Measurements from ENCODE around the gene NRN1L.

NRN1L gene

DNA sequence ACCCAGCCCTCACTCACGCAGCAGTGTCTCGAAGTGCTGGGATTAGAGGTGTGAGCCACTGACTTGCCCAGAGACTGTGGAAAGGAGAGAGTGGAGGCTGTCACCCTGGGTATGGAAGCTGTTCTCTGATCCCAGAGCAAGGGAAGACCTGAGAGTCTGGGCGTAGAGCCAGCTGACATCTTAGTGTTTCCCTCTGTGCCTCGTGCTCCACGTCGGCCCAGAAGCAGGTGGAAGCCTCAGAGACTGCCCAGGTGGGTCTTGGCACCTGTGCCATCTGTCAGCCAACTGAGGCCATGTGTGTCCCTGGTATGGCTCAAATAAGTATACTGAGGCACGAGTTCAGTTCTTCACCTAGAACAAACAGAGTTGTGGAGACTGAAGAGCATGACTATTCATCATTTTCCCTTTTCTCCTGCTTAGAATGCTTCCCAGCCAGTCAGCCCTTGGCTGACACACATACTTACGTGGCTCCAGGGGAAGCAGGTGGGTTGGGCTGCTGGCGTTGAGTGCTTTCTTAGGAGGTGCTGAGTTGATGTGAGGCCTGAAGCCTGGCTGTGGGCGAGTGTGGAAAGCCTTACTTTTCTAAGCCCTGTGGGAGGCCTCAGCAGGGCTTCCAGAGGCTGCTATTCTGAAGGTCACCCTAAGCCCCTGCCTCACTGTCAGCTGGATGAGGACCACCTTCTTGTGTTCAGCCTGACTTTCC, 38.9 kb downstream of the NRN1L start:
- Histone ChIP-seq H3K27ac (no peak overlapping the region), H3K4me1 (peaks cover 0 to 57% (median 24%) of the 10 kb centered on the region in 4 donors), H3K4me3 (no peak overlapping the region), H3K36me3 (peaks cover 6 to 32% (median 12%) of the 10 kb centered on the region in 3 donors), H3K27me3 (no peaks in the 10 kb centered on the region), H3K9me3 (no peaks in the 10 kb centered on the region)
- intact Hi-C loops (cut with DNase I; ENCODE audit: low total_unique reads) = loop anchor here (10.0 kb wide), 1 partner anchor 249 kb away; no protein-coding TSS in a partner anchor
- TF ChIP-seq, protein P1, sequence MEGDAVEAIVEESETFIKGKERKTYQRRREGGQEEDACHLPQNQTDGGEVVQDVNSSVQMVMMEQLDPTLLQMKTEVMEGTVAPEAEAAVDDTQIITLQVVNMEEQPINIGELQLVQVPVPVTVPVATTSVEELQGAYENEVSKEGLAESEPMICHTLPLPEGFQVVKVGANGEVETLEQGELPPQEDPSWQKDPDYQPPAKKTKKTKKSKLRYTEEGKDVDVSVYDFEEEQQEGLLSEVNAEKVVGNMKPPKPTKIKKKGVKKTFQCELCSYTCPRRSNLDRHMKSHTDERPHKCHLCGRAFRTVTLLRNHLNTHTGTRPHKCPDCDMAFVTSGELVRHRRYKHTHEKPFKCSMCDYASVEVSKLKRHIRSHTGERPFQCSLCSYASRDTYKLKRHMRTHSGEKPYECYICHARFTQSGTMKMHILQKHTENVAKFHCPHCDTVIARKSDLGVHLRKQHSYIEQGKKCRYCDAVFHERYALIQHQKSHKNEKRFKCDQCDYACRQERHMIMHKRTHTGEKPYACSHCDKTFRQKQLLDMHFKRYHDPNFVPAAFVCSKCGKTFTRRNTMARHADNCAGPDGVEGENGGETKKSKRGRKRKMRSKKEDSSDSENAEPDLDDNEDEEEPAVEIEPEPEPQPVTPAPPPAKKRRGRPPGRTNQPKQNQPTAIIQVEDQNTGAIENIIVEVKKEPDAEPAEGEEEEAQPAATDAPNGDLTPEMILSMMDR (IDR thresholded peaks at IDR 0.05) = no peak
- no peak for DNase-seq

DNA sequence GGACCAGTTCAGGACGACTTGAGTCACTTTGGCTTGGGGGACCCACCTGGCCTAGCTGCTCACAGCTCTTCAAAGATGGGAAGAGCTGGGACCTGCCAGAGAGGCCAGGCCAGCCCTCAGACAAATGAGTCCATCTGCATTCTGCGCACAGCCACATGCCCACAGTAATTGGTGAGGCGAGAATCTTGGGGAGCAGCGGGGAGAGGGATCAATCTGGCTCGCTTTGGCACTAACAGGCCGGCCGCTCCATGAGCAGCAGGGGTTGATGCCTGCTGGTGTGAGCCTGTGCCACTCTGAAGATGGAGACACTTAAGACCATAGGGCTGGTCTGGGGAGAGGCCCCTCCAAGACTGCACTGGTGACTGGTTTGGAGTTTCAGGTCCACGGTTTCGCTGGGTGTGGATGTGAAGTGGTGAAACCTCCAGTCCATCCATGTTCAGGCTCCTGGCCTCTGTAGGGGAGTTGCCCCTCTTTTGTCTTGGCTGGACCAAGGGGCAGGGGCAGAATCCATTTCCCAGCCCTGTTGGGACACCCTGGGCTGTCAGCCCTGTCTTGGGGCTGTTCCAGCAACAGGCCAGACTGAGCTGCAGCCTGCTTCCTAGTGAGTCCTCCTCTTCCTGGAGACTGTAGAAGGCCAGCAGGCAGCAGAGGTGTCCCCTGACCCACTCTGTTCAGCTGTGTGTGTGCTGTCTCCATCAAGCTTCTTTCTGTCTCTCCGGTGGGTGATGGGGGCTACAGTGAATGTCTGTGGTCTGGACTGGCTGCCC, 39.6 kb downstream of the NRN1L start:
- intact Hi-C loops (cut with DNase I; ENCODE audit: low total_unique reads) = loop anchor here (10.0 kb wide), 1 partner anchor 250 kb away; no protein-coding TSS in a partner anchor
- no peak overlapping the region for H3K27ac ChIP-seq
- H3K36me3 ChIP-seq = peaks cover 6 to 29% (median 19%) of the 10 kb centered on the region in 3 donors
- H3K27me3 ChIP-seq = no peaks in the 10 kb centered on the region
- no peak overlapping the region for H3K4me3 ChIP-seq
- DNase-seq = no peak
- TF ChIP-seq, protein P1 (IDR thresholded peaks at IDR 0.05) = no peak
- no peaks in the 10 kb centered on the region for H3K9me3 ChIP-seq
- peaks cover 0 to 51% (median 24%) of the 10 kb centered on the region in 4 donors for H3K4me1 ChIP-seq

DNA sequence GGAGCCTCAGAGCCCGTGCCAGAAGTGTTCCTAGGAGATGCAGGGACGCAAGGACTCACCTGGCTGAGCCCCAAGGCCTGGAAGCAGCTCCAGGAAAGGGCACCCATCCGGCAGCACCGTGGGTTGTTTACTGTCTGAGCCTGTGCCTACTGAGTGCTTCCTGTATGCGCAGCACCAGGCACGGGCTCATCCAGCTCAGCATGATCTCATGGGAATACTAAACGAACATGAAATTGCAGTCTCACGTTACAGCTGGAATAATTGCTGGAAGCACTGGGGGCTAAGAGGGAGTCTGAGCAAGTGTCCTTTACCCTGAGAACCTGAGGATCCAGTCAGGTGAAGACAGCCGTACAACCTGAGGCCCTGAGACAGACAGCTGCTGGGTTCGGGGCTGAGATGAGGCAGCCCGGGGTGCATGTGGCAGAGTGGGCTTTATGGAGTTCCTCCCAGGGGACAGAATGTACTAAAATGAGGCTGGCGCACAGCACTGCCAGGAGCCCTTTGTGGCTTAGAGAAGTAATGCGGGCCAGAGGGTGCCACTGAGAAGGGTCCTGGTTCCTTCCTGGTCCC, 41.6 kb downstream of the NRN1L start:
- peak; percentile 69 to 86 for DNase-seq
- Histone ChIP-seq H3K4me1 (peaks cover 0 to 44% (median 24%) of the 10 kb centered on the region in 4 donors), H3K27me3 (no peaks in the 10 kb centered on the region), H3K36me3 (peaks cover 6 to 48% (median 29%) of the 10 kb centered on the region in 3 donors), H3K4me3 (peak overlapping the region; percentile 0 to 30), H3K9me3 (no peaks in the 10 kb centered on the region), H3K27ac (peak overlapping the region; percentile 70 to 80)
- intact Hi-C loops (cut with DNase I; ENCODE audit: low total_unique reads) = loop anchor here (5.0 to 10.0 kb wide), 3 partner anchors 94 to 251 kb away; no protein-coding TSS in a partner anchor
- TF ChIP-seq, protein P1 (IDR thresholded peaks at IDR 0.05) = peak; percentile 29 to 47

DNA sequence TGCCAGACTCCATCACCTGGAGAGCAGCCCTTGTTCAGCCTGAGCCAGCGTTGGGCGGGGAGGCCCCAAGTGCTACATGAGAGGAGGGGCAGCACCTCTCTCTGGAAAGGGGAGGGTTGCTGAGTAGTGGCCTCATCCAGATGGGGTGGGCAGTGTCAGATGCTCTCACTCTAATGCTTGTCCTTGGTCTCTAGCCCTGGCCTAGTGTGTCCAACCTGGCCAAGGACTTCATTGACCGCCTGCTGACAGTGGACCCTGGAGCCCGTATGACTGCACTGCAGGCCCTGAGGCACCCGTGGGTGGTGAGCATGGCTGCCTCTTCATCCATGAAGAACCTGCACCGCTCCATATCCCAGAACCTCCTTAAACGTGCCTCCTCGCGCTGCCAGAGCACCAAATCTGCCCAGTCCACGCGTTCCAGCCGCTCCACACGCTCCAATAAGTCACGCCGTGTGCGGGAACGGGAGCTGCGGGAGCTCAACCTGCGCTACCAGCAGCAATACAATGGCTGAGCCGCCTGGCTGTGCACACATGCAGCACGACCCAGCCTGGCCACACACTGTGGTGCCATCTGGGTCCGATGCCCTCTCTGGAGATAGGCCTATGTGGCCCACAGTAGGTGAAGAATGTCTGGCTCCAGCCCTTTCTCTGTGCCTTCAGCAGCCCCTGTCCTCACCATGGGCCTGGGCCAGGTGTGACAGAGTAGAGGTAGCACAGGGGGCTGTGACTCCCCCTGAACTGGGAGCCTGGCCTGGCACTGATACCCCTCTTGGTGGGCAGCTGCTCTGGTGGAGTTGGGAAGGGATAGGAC, 42.7 kb downstream of the NRN1L start:
- intact Hi-C loops (cut with DNase I; ENCODE audit: low total_unique reads) = loop anchor here (5.0 to 10.0 kb wide), 3 partner anchors 95 to 253 kb away; no protein-coding TSS in a partner anchor
- Histone ChIP-seq H3K27ac (peak overlapping the region; percentile 70 to 80), H3K4me3 (no peak overlapping the region), H3K36me3 (peaks cover 6 to 57% (median 35%) of the 10 kb centered on the region in 3 donors), H3K27me3 (no peaks in the 10 kb centered on the region), H3K4me1 (peaks cover 0 to 39% (median 24%) of the 10 kb centered on the region in 4 donors), H3K9me3 (no peaks in the 10 kb centered on the region)
- TF ChIP-seq, protein P1 (IDR thresholded peaks at IDR 0.05) = no peak
- no peak for DNase-seq

DNA sequence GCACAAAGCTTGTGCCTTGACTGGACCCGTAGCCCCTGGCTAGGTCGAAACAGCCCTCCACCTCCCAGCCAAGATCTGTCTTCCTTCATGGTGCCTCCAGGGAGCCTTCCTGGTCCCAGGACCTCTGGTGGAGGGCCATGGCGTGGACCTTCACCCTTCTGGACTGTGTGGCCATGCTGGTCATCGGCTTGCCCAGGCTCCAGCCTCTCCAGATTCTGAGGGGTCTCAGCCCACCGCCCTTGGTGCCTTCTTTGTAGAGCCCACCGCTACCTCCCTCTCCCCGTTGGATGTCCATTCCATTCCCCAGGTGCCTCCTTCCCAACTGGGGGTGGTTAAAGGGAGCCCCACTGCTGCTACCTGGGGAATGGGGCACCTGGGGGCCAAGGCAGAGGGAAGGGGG, 43.5 kb downstream of the NRN1L start:
- intact Hi-C loops (cut with DNase I; ENCODE audit: low total_unique reads) = loop anchor here (2.0 to 10.0 kb wide), 4 partner anchors 45 to 253 kb away; no protein-coding TSS in a partner anchor
- DNase-seq = no peak
- Histone ChIP-seq H3K27me3 (no peaks in the 10 kb centered on the region), H3K4me3 (no peak overlapping the region), H3K9me3 (no peaks in the 10 kb centered on the region), H3K27ac (no peak overlapping the region), H3K36me3 (peaks cover 6 to 60% (median 35%) of the 10 kb centered on the region in 3 donors), H3K4me1 (peaks cover 0 to 31% (median 24%) of the 10 kb centered on the region in 4 donors)
- TF ChIP-seq, protein P1 (IDR thresholded peaks at IDR 0.05) = no peak

All from tibial artery (tissue), 4 donors.